Skeletal muscle satellite cell (primary cell): ENCODE data around the gene SPAM1.

Experiments
- H3K27me3 ChIP-seq: 2 replicates; pipeline ENCODE4 v1.7.0; 2013; ENCODE audit warnings: low read length; ENCODE audit not compliant: control insufficient read depth, insufficient read depth
- H3K36me3 ChIP-seq: 2 replicates; pipeline ENCODE4 v1.7.0; 2013; ENCODE audit warnings: mild to moderate bottlenecking, control low read depth, low read length; ENCODE audit not compliant: insufficient read depth
- H3K4me1 ChIP-seq: 2 replicates; pipeline ENCODE4 v1.7.0; 2013; ENCODE audit warnings: low read length; ENCODE audit not compliant: control insufficient read depth, insufficient read depth
- H3K4me2 ChIP-seq: 2 replicates; pipeline ENCODE4 v1.7.0; 2013; ENCODE audit warnings: mild to moderate bottlenecking, low read length
- H3K4me3 ChIP-seq: 2 replicates; pipeline ENCODE4 v1.7.0; 2013; ENCODE audit warnings: low read length
- H3K9ac ChIP-seq: 2 replicates; pipeline ENCODE4 v1.7.0; 2013; ENCODE audit warnings: mild to moderate bottlenecking, low read depth, low read length, moderate library complexity
- H3K9me3 ChIP-seq: replicated peaks from 2 replicates; pipeline ENCODE4 v1.7.0; 2013; ENCODE audit warnings: mild to moderate bottlenecking, control low read depth, low read length

SPAM1 gene

DNA sequence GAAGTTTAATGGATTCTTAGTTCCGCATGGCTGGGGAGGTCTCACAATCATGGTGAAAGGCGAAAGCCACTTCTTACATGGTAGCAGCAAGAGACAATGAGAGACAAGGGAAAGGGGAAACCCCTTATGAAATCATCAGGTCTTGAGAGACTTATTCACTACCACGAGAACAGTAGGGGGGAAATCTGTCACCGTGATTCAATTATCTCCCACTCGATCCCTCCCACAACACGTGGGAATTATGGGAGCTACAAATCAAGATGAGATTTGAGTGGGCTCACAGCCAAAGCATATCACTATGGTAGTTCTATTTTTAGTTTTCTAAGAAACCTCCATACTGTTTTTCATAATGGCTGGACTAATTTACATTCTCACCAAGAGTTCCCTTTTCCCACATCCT is 36.7 kb downstream of the SPAM1 start:
- no peaks in the 10 kb centered on the region for H3K9me3 ChIP-seq
- H3K9ac ChIP-seq, result no peak overlapping the region
- H3K36me3 ChIP-seq, result no peaks in the 10 kb centered on the region
- no peak overlapping the region for H3K4me2 ChIP-seq
- no peak overlapping the region for H3K4me3 ChIP-seq
- H3K27me3 ChIP-seq, result no peaks in the 10 kb centered on the region
- H3K4me1 ChIP-seq, result no peaks in the 10 kb centered on the region

DNA sequence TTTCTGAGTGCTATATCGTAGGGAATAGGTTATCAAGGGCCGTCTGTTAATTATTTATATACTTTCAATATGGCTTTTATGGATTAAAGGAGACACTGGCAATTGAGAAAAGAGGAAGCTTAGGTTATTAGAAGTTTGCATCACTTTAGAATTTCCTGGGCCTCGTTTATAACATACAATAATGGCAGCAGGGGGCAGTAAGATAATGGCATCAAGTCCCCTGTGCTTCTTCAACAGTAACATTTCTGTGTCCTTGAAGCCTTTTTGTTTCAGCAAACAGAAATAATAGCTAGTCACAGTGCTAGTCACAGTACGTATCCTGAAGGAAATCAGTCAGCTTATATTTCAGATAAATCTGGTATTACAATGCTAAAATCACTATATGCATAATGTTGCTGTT is 41.9 kb downstream of the SPAM1 start:
- H3K4me2 ChIP-seq, result no peak overlapping the region
- H3K36me3 ChIP-seq, result no peaks in the 10 kb centered on the region
- H3K9ac ChIP-seq, result no peak overlapping the region
- H3K4me3 ChIP-seq, result no peak overlapping the region
- H3K9me3 ChIP-seq, result no peaks in the 10 kb centered on the region
- H3K4me1 ChIP-seq, result no peaks in the 10 kb centered on the region
- H3K27me3 ChIP-seq, result no peaks in the 10 kb centered on the region

DNA sequence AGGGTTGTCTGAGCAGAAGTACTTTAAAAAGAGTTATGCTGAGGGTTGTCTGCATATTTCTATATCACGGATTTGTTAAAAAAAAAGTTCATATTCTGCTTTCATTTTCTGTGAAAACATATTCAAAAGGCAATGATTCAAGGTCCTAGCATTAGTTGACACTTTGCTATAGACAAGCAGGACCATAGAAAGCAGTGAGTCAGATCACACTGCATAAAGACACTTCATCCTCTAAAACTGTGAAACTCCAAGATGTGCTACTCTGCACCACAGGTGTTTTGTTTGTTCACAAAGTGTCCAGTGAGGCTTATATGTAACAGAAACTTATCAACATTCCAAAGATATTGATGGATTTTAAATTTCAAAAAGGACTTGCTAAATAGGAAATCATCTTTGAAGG is 47.0 kb downstream of the SPAM1 start:
- Histone ChIP-seq H3K4me1 (no peaks in the 10 kb centered on the region), H3K4me2 (no peak overlapping the region), H3K27me3 (no peaks in the 10 kb centered on the region), H3K9me3 (no peaks in the 10 kb centered on the region), H3K4me3 (no peak overlapping the region), H3K36me3 (no peaks in the 10 kb centered on the region), H3K9ac (no peak overlapping the region)

DNA sequence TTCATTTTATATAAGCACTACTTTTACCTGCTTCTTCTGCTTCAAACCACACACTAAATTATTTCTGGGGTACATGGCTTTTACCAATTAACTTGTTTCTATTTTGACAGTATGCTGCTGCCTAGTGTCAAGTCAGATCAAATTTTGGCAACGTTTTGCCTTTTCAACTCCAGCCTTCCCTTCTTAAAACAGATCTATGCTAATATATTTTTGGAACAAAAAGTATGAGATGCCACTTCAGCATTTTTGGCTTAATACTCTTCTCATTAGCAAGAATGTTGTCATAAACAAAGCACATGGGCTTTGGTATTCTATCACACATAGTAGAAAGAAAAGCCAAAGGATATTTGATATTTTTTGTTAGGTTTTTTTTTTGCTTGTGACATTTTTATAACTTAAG is 47.8 kb downstream of the SPAM1 start:
- Histone ChIP-seq H3K27me3 (no peaks in the 10 kb centered on the region), H3K9ac (no peak overlapping the region), H3K36me3 (no peaks in the 10 kb centered on the region), H3K4me2 (no peak overlapping the region), H3K4me1 (no peaks in the 10 kb centered on the region), H3K4me3 (no peak overlapping the region), H3K9me3 (no peaks in the 10 kb centered on the region)

DNA sequence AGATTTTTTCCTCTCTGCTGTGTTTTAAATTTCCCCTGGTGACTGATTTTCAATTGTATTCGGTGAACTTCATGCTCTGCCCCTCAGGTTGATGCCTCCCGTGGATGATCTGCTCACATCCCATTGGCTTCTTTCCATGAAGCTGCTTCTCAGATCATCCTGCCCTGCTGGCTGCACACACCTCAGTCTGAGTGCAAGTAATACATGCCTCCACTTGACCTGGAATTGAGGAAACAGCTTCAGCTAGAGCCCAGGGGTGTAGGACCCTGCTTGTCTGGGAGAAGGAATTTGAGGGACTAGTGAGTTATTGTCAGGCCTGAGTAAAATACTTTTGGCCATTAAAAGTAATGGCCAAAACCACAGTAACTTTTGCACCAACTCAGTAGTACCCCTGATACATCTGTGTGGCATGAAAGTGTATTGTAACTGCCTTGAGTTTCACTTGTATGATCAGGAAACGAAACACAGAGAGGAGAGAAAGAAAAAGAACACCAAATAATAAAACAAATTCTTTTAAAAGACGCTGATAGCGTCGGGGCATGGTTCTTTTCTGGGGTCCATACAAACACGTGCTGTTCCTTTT is 49.4 kb downstream of the SPAM1 start:
- Histone ChIP-seq H3K4me1 (no peaks in the 10 kb centered on the region), H3K4me3 (no peak overlapping the region), H3K36me3 (no peaks in the 10 kb centered on the region), H3K9ac (no peak overlapping the region), H3K9me3 (no peaks in the 10 kb centered on the region), H3K4me2 (no peak overlapping the region), H3K27me3 (no peaks in the 10 kb centered on the region)

DNA sequence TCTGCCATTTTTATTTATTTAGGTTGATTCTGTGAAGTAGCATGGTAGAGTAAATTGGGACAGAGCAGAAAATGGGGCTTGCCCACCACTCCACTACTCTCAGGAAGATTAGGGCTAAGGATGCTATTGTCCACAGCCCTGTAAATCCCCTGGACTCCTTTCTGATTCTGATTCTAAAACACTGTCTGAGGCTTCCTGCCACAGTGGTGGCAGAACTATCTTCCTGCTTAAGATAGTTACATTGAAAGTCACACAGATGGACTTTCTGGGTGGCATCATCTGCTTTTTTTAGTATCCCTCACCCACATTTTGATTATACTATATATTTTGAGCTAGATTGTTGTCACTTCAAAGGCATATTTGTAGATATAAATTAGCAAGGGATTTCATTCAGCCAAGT is 50.0 kb downstream of the SPAM1 start:
- H3K4me2 ChIP-seq, result no peak overlapping the region
- no peaks in the 10 kb centered on the region for H3K4me1 ChIP-seq
- H3K9ac ChIP-seq, result no peak overlapping the region
- no peak overlapping the region for H3K4me3 ChIP-seq
- no peaks in the 10 kb centered on the region for H3K27me3 ChIP-seq
- no peaks in the 10 kb centered on the region for H3K9me3 ChIP-seq
- no peaks in the 10 kb centered on the region for H3K36me3 ChIP-seq

DNA sequence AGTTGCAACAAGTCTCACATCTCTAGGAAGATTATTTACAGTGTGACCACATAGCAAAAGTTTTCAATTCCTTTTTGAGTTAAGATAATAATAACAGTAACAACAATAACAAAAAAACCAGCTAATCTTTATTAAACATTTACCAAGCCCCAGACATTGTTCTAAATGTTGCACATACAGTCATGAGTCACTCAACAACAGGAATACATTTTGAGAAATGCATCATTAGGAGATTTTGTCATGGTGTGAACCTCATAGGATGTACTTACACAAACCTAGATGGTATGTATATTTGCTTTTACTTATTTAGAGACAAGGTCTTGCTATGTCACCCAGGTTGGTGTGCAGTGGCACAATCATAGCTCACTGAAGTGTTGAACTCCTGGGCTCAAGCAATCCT is 52.0 kb downstream of the SPAM1 start:
- H3K4me2 ChIP-seq, result no peak overlapping the region
- no peaks in the 10 kb centered on the region for H3K36me3 ChIP-seq
- no peak overlapping the region for H3K9ac ChIP-seq
- no peaks in the 10 kb centered on the region for H3K9me3 ChIP-seq
- H3K4me1 ChIP-seq, result no peaks in the 10 kb centered on the region
- no peaks in the 10 kb centered on the region for H3K27me3 ChIP-seq
- H3K4me3 ChIP-seq, result no peak overlapping the region

DNA sequence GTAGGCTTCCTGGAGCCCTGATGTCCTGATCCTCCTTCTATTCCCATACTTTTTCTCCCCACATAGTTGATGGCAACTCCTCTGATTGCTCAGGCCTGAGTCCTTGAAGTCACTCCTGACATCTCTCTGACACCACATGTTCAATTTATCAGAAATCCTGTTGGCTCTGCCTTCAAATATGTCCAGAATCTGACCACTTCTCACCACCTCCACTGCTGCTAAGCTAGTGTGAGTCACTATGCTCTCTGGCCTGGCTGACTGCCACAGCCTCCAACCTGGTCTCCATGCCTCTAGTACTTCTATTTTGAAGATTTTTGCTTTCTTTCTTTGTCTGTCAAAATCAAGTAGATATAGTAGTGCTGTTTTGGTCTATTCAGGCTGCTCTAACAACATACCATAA is 54.8 kb downstream of the SPAM1 start:
- no peak overlapping the region for H3K9ac ChIP-seq
- no peaks in the 10 kb centered on the region for H3K9me3 ChIP-seq
- H3K36me3 ChIP-seq, result no peaks in the 10 kb centered on the region
- H3K4me2 ChIP-seq, result no peak overlapping the region
- no peaks in the 10 kb centered on the region for H3K4me1 ChIP-seq
- H3K27me3 ChIP-seq, result no peaks in the 10 kb centered on the region
- no peak overlapping the region for H3K4me3 ChIP-seq

DNA sequence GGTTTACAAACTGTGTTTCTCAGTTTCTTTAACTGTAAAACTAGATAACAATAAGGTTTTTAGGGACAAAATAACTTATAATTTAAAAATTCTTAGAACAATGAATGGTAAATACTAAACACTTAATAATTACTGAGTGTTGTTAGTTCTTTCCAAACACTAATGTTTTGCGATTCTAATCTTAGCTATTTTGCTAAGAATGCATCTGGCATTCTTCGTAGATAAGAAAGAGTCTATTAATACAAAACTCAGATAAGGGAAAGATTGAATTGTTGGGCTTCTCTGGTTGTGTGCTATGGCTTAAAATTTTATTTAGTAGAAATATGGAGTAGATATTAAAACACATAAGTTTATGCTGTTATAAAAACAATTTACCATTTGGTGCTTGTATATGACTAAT is 62.4 kb downstream of the SPAM1 start:
- Histone ChIP-seq H3K9ac (no peak overlapping the region), H3K4me3 (no peak overlapping the region), H3K4me1 (no peaks in the 10 kb centered on the region), H3K36me3 (no peaks in the 10 kb centered on the region), H3K27me3 (no peaks in the 10 kb centered on the region), H3K9me3 (no peaks in the 10 kb centered on the region), H3K4me2 (no peak overlapping the region)

DNA sequence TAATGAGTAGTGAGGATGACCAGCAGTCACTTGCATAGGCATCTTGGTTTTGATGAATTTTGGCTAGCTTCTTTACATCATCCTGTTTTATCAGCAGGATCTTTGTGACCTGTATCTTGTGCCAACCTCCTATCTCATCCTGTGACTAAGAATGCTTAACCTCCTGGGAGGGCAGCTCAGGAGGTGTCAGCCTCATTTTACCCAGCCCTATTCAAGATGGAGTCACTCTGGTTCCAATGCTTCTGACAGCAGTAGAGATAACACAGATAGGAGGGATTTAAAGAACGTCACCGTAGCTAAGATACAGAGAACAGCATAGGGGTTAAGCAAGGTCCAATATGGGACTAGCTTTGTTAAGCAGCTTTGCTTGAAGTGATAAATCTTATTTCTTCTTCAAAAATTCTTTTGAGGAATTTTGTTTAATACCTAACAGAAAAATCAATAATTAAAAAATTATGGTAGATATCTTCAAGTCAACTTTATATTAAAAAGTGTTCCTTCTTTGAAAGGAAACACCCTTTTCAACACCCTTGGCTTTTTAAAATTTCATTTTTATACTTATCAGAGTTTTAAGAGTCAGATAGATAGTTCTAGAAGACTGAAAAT is 68.0 kb downstream of the SPAM1 start:
- no peak overlapping the region for H3K9ac ChIP-seq
- no peaks in the 10 kb centered on the region for H3K36me3 ChIP-seq
- H3K4me3 ChIP-seq, result no peak overlapping the region
- H3K9me3 ChIP-seq, result no peaks in the 10 kb centered on the region
- H3K27me3 ChIP-seq, result no peaks in the 10 kb centered on the region
- no peak overlapping the region for H3K4me2 ChIP-seq
- H3K4me1 ChIP-seq, result no peaks in the 10 kb centered on the region

DNA sequence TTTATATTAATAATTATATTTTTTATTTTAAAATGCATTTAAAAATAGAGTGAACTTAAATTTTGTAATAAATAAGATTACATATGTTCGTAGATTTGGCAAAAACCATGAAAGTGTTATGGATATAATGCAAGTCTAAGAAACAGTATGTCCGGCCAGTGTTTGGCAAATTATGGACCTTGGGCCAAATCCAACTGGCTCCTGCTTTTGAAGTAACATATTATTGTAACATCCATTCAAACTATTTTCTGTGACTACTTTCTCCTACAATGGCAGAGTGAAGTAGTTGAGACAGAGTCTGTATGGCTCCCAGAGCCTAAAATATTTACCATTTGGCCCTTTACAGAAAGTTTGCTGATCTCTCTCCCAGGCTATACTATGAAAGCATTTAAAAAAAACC is 69.0 kb downstream of the SPAM1 start:
- Histone ChIP-seq H3K4me2 (no peak overlapping the region), H3K9ac (no peak overlapping the region), H3K36me3 (no peaks in the 10 kb centered on the region), H3K4me1 (no peaks in the 10 kb centered on the region), H3K4me3 (no peak overlapping the region), H3K9me3 (no peaks in the 10 kb centered on the region), H3K27me3 (no peaks in the 10 kb centered on the region)

DNA sequence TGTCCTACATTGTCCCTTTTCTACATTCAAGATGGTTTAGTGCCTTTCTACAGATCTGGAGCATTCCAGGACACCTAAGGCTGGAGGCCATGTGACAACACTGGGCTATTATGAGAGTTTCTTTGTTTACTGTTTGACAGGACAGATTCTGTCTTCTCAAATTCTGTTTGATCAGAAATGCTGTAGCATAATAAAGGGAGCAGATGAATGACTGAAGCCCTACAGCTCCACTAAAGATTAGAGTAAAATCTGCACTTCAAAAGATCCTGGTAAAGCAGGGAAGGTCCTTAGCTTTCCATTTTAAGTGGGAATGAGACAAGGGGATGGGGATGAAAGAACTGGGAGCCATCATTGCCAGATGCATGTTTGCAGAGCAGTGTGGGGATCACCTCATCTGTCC is 69.4 kb downstream of the SPAM1 start:
- Histone ChIP-seq H3K4me2 (no peak overlapping the region), H3K4me3 (no peak overlapping the region), H3K9me3 (no peaks in the 10 kb centered on the region), H3K27me3 (no peaks in the 10 kb centered on the region), H3K9ac (no peak overlapping the region), H3K4me1 (no peaks in the 10 kb centered on the region), H3K36me3 (no peaks in the 10 kb centered on the region)
